HG03103 (cell line): ENCODE results near the gene CLTCL1.

Experiments used
- ATAC-seq: cut with Tn5 transposase; IDR thresholded peaks from one replicate; pipeline ENCODE4 v1.9.1; 2021; ENCODE audit warnings: low read depth; ENCODE audit not compliant: unreplicated experiment

CLTCL1 gene

DNA sequence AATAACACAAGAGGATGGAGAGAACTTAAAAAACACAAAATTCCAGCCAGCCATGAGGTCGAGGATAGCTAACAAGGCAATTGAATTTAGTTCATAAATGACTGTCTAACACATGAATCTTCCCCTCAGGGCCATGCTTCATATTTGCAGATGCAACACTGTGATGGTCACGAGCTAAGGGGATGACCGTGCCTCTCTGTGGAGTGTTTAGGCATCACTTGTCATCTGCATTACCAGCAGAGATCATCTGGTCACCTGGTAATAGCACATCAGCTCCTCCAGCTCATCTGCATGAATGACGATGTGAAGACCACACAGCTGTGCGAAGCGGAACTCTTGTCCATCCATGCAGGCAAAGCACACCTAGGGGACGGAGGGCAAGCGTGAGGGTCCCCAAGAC lies 92.0 kb downstream of the CLTCL1 start:
- no peak for ATAC-seq

DNA sequence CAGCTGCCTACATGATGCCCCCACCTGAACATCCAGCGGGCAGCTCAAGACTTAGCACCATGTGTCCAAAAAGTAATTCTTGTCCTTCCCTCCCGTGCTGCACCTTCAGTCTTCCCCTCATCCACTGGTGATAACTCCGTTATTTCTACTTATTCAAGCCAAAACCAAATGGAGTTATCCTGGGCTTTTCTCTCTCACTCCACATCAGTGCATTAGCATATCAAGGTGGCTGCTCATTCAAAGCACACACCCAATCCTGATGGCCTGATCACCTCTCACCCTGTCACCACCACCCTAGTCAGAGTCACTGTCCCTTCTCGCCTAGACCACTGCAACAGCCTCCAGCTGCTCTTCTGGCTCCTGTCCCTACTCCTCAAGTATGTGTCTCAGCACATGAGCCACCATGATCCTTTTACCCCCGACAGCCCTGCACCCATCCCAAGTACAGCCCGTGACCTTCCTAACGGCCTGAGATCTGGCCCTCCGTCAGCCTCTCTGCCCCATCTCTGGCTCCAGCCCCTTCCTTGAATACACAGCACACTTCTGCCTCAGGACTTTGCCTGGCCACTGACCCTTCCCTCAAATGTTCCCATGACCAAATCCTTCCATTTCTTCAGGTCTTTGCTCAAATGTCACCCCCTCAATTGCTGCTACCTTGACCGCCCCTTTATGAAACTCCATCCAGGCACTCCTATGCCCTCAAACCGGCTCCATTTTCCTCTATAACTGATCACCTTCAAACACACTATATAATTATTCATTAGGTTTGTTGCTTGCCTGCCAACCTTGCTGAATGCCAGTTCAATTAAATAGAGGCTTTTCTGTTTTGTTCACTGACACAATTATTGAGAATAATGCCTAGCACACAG lies 93.3 kb downstream of the CLTCL1 start:
- ATAC-seq = no peak

DNA sequence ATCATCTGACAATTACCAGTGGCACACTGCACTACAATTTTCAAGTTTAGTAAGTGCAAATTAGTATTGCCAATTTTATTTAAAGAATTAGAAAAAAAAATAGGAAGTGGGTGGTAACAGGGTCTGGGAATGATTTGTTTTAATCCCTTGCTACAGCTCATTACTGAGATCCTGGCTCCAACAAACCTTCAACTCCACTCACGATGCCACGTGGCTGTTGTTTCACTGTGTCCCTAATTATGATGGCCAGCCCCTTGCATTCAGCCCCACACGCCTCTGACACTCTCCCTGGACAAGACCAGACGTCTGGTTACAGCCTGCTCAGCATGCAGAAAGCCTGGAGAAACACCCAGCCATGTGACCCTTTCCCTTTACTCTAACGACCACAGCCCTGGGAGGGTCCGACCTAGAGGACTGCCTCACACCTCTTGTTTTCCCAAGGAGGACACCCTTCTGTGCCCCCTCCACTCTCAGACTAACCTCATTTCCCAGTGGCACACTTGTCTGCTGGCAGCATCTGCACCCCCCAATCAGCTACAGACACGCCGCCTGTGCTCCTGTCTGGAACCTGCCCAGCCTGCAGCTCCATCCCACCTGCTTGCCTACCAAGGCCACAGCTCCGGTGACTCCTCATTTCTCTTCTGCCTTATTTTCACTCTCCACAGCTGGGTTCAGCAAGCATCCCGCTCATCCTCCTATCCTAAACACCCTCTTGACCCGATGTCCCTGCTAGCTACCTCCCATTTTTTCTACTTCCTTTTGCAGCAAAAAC lies 94.5 kb downstream of the CLTCL1 start:
- ATAC-seq = no peak

DNA sequence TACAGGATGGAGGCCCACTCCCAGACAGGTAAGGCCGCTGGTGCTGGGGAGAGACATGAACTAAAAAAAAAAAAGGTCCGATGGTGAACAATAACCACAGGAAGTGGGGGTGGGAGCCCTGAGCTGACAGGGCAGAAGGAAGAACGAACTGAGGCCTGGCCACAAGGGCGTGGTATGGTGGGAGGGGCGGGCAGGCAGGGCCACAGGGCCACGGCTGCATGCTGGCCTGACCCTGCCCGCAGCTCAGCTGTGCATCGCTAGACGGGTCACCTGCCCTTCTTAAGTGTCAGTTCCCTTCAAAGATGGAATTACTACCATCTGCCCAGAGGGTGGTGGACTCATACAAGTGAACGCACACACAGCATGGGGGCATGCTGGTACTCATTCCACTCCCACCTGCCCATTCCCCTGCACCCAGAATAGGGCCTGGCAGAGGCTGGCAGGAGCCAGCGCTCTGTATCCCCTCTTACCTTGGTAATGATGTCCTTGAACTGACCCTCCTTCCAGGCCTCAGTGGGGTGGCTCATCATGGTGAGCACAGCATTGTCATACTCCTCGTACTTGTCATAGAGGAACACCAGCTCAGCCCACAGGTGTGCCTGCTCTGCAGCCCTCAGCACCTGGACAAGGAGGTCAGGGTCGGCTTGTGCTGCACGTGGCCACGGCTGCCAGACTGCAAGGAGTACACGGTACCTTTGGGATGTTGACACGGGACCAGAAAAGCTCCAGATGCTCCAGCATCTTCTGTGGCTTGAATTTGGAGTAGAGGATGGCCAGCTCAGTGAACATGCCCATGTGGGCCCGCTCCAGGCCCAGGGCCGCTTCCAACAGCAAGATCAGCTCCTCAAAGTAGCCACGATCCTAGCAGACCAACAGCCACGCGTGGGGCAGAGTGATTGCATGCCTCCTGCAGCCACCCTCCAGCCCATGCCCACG lies 95.5 kb downstream of the CLTCL1 start:
- ATAC-seq = no peak

DNA sequence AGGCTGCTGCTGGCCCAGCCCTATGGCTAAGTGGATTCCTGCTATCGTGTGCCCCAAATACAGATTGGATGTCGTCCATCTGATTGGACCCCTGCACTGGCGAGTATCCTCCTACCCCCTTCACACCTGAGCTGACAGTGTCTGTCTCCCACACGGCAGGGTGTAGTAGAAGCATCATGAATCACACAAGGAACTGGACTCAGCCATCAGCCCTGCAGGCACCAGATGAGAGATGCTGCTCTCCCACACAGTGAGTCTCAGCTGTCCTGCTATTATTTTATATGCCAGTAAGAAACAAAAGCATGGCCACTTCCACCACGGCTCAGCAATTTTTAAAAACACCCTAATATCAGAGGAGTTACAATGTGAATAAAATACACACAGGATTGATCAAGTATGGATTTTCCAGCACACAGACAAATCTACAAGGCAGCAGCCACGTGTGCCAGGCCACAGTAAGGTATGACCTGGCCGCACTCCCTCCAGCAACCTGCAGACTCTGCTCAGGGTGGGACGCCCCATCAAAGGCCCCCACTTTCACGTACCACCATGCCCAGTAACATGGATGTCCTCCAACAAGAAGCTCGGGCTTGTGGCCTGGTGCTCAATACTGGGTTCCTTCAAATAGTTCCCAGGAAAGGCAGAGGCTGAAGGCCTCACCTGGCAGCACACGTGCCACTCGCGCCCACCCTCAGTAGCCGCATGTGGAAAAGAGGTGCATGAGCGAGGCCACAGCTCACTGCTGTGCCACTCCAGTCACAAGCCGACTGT lies 96.6 kb downstream of the CLTCL1 start:
- ATAC-seq = no peak

DNA sequence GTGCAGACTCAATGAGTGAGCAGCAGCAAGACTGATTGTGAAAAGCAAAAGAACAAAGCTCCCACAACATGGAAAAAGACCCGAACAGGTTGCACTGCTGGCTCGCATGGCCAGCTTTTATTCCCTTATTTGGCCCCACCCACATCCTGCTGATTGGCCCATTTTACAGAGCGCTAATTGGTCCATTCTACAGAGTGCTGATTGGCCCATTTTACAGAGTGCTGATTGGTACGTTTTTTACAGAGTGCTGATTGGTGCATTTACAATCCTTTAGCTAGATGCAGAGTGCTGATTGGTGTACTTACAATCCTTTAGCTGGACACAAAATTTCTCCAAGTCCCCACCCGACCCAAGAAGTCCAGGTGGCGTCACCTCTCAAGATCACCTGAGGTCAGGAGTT lies 97.6 kb downstream of the CLTCL1 start:
- no peak for ATAC-seq

DNA sequence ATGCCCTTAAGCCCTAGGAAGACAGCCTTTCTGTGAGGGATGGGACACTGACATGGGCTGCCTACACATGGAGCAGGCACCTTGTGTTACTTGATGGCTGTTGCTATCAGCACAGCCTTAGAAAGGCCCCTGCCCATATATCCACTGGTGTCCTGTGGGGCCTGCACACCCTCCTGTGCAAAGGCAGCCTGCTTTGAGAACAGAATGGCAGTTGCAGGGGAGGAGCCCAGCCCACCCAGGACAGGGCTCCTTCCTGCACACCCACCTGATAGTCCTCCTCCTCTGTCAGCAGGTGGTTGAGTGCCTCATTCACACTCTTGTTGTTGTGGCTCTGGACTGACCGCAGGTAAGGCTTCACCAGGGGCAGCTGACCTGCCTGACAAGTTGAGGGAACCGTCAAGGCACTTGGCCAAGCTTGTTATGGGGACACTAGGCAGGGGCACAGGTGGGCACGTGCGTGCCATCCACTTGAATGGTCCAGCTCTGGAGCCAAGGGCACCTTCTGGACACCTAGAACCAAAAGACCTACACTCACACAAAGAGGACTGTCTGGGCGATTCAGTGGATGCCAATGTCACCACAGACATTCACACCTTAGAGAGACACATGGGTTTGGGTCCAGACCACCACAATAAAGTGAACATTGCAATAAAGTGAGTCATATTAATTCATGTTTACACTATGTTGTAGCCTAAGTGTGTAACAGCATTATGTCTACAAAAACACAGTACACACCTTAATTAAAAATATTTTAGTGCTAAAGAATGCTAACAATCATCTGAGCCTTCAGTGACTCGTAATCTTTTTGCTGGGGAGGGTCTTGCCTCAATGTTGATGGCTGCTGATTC lies 103.6 kb downstream of the CLTCL1 start:
- no peak for ATAC-seq

DNA sequence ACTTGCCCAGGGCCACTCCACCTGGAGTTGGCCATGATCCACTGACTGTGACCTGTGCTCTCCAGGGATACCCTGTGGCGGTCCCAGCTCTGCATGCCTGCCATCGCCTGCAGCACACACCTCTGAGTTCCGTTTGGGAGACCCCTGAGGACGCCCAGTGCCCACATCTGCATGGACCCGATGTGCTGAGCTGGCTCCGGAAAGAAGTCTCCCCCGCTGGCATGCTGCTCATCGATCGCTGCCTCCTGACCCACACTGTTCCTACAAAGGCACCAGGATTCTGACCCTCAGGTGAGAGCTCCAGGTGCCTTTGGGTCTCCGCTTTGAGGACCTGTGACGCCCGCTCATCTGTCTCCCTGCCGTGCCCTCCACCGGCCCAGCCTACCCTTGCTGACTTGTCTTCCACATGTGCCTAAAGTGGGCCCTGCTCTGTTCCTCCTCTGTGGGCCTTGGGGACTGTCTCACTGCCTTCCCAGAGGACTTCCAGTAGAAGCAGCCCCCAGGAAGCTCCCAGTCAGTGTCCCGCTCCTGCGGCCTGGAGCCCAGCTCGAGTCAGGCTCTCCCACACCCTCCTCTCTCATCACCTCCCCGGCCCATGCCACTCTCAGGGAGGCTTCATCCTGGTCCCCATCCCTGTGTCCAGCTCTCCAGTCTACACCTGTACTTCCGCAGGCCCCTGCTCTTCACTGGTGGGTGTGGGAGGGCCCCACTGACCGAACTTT lies 107.1 kb downstream of the CLTCL1 start:
- ATAC-seq = no peak

DNA sequence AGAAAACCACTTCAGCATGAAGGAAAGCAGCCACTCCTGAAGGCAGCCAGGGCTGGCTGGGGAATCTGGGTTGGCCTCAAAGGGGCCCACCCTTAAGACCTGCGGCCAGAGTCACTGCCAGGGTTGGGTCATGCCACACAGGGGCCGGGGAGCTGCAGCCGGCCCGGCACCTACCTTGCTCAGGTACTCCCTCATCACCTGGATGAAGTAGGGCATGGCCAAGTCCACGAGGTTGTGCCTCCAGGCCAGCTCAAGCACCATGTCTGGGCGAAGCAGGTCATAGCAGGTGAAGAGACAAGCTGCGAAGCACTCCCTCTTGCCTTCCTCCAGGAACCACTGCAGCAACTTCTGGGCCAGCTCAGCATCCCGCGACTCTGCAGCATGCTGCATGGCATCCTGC lies 108.3 kb downstream of the CLTCL1 start:
- no peak for ATAC-seq

DNA sequence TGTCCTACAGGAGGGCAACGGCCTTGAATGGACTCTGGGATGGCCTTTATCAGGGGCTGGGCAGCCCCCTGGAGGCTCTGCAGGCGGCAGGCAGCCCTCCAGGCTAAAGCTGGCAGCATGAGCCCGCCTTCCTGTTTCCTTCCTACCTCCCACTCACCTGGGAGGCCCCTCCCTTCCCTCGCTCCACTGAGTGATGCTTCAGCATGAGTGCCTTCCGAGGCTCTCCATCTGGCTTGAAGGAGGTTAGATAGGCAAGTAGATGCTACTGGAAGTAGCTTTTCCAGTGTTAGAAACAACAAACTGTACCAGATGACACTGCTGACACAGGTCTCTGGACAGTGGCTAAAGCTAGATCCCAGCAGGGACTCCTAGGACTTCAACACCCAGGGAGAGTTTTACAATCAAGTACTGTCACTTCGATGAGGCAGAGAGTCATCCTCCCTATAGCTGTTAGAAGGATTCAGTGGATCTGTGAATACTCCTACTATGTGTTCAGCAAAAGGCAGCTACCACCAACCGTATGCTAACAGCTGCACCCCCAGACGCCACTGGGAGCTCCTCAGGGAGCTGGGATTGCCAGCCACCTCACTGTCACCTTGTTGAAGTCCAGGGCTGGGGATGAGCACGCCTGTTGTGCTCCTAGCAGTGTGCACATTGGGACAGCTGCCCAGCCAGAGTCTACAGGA lies 108.9 kb downstream of the CLTCL1 start:
- ATAC-seq = no peak

DNA sequence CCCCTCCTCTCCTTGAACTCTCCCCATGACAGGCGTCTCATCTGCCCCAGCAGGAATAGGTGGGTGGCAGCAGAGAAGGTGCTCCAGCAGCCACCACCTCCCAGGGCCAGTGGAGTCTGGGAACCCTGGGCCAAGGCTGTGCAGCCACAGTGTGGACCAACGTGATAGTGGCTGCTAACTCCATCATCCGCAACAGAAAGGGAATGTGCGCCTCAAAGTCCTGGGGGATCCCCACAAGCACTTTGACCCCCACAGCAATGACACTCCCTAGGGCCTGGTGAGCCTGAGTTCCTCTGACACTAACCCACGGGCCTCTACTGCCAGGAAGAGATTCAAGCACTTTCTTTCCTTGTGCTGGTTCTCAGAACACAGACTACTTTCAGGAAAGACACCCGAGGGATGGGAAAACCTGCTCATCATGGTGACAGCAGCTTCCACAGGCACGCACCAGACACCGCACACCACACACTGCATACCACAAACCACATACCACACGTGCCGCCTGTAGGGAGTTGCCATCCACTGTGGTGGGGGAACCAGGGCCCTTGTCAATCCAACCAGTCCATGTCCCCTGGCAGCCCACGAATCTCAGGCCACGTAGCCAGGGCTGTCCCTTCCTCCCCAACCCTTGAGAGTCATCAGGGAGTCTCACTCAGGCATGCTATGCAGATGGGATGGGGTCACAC lies 109.6 kb downstream of the CLTCL1 start:
- no peak for ATAC-seq

DNA sequence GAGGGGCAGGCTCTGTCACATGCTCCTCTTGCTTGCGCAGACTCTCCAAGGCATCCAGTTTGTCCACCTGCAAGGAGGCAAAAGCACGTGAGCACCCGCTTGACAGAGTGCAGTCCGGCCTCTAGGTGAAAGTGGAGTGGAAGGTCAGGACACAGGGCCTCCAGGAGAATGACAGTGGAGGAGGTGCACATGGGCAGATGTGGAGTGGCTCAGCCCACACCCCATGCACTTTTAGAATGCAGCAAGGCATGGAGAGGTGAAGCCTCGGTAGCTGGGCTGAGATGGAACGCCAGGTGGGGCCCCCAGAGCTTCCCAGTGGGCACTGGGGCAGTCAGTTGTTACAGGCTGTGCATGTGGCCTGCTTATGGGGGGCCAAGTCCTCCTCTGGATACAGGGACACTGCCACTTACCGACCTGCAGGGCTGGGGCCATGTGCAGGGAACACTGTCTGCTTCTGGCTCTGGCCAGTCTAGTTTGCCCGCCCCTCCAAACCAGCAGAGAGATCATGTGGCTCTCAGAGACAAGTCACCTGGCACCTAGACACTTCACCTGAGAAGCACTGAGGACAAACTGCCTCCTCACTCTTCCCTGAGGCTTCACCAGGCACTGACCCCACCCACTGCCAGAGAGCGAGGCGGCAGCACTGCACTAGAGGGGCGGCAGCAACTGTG lies 110.6 kb downstream of the CLTCL1 start:
- no peak for ATAC-seq

DNA sequence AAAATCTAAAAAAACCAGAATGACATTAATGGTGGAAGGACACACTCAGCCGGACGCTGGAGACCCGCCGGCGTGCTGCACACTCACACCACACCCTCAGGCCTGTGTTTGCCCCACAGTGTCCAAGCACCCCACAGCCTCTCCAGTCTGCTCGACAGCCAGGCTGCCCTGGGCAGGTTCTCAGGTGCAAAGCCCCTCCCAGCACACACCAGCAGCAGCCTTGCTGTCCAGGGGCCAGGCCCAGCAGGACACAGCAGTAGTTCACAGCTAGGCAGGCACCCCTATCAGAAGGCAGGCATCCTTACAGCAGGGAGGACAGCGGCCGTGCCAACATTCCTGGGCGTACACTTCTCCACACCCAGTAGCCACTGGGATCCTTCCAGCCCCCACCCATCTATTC lies 111.3 kb downstream of the CLTCL1 start:
- no peak for ATAC-seq

DNA sequence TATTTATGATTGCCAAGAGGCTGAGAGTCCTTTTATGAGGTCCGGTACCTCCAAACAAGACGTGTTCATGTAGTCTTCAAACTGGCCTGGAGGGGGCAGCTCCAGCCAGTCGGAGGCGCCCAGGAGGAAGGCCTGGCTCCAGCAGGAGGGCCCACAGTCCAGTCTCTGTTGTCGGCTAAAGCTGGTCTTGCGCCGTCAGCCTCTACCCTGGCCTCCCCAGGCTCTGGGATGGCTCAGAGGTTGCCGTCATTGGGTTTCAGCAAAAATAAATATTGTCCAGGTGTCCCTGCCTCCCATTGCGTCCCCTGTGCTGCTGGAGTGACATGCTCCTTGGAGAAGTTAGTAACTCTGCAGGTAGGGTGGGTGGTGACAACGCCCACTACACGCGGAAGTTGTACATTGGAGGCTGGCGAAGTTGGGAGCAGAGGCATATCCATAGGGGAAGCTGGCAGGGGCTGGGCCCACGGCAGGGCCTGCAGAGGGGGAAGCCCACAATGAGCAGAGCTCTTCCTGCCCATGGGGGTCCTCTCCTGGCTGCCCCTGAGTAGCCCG lies 111.9 kb downstream of the CLTCL1 start:
- ATAC-seq = no peak

DNA sequence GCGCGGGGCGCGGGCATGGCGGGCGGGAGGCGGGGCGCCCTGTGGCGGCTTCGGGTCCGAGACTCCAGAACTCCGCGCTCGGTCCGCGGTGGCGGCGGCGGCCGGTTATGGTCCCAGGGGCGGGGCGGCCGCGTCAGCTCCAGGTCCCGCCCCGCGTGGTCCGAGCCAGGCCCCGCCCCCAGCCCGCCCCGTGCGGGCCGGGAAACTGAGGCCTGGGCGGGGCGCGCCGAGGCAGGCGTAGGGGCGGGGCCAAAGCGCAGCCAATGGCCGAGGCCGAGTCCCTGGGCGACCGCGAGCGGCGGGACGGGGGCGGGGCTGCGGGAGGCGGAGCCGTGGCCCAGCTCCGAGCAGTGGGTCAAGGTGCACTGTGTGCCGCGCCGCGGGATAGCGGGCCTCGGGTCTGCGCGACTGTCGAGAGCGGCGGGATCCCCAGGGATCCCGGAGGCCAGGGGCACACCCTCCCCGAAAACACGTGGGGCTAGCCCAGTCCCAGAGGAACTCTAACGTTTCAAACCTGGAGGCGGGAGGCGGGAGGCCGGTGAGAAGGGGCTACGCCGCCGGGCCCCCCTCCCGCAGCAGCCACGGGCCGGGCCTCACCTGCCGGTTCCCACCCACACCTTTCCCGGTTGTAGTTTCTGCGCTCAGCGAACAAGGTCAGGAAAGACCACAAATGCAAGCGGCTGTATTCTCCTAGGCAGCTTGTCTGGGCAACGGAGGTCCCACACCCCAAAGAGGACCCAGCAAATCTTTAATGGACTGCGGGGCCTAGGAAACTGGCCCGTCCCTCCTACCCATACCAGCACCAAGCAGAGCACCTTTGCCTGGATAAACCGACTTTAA lies 112.6 kb downstream of the CLTCL1 start, which contains the start of gene SLC25A1:
TSS of gene SLC25A1 (minus strand) at position 80 of the 840 bp plus-strand sequence. CDS start at position 17, 63 bp downstream.
- peak; percentile 39 for ATAC-seq
